Neural cell (in vitro differentiated cells): ENCODE results near the gene NLRC5. TPM values are rescaled to one million over a fixed set of nuclear protein-coding genes. Genes with fewer than 3 reads are reported as not detected.

ENCODE experiments used
- H2AFZ ChIP-seq: fragments of 200-600, 300-800 bp; sonication (generic), shearing (Covaris generic); 2 replicates; pipeline ENCODE4 v1.6.0; 2014; ENCODE audit warnings: low read depth, mild to moderate bottlenecking, antibody characterized with exemption, low read length, moderate library complexity
- H3F3A ChIP-seq: fragments of 200-600 bp; shearing (Covaris generic); 2 replicates; pipeline ENCODE4 v1.6.1; 2016; ENCODE audit warnings: mild to moderate bottlenecking, moderate library complexity, mixed read lengths, antibody characterized with exemption, low read length; ENCODE audit not compliant: insufficient read depth, poor library complexity, severe bottlenecking
- H3K27ac ChIP-seq: fragments of 200-600, 300-800 bp; sonication (generic), shearing (Covaris generic); 2 replicates; pipeline ENCODE4 v1.5.1; 2014; ENCODE audit warnings: mild to moderate bottlenecking, low read length, moderate library complexity
- H3K27me3 ChIP-seq: fragments of 300-800, 200-600 bp; sonication (generic), shearing (Covaris generic); 2 replicates; pipeline ENCODE4 v1.6.0; 2014; ENCODE audit warnings: mild to moderate bottlenecking, low read depth, low read length, moderate library complexity; ENCODE audit not compliant: insufficient read depth
- H3K36me3 ChIP-seq: fragments of 300-800, 200-600 bp; sonication (generic), shearing (Covaris generic); 2 replicates; pipeline ENCODE4 v1.5.1; 2014; ENCODE audit warnings: mild to moderate bottlenecking, antibody characterized with exemption, low read length, moderate library complexity; ENCODE audit not compliant: insufficient read depth
- H3K4me2 ChIP-seq: fragments of 300-800, 200-600 bp; sonication (generic), shearing (Covaris generic); 2 replicates; pipeline ENCODE4 v1.6.0; 2014; ENCODE audit warnings: mild to moderate bottlenecking, low read length
- H3K4me3 ChIP-seq: fragments of 300-800, 200-600 bp; sonication (generic), shearing (Covaris generic); 2 replicates; pipeline ENCODE4 v1.5.1; 2014; ENCODE audit warnings: mild to moderate bottlenecking, low read length, moderate library complexity
- H3K79me2 ChIP-seq: fragments of 200-600 bp; shearing (Covaris generic); replicated peaks from 2 replicates; pipeline ENCODE4 v1.6.0; 2014; ENCODE audit warnings: mild to moderate bottlenecking, low read length, moderate library complexity; ENCODE audit not compliant: insufficient read depth
- H3K9ac ChIP-seq: fragments of 300-800, 200-600 bp; sonication (generic), shearing (Covaris generic); 2 replicates; pipeline ENCODE4 v1.6.1; 2016; ENCODE audit warnings: mild to moderate bottlenecking, low read length, mixed read lengths
- H3K9me2 ChIP-seq: fragments of 200-600 bp; shearing (Covaris generic); 2 replicates; pipeline ENCODE4 v1.6.1; 2016; ENCODE audit warnings: mild to moderate bottlenecking, low read length, mixed read lengths; ENCODE audit not compliant: insufficient read depth
- H3K9me3 ChIP-seq: fragments of 200-600, 300-800 bp; sonication (generic), shearing (Covaris generic); 2 replicates; pipeline ENCODE4 v1.6.1; 2016; ENCODE audit warnings: mild to moderate bottlenecking, mixed run types, low read length, moderate library complexity, mixed read lengths
- H4K20me1 ChIP-seq: fragments of 200-600 bp; shearing (Covaris generic); 2 replicates; pipeline ENCODE4 v1.6.1; 2016; ENCODE audit warnings: mild to moderate bottlenecking, mixed run types; ENCODE audit not compliant: insufficient read depth
- EP300 ChIP-seq: fragments of 450-650 bp; conservative IDR thresholded peaks from 2 replicates; pipeline ENCODE4 v1.6.1; 2014; ENCODE audit warnings: antibody characterized with exemption, mild to moderate bottlenecking, moderate library complexity; ENCODE audit not compliant: poor library complexity, severe bottlenecking
- EZH2 ChIP-seq: fragments of 200-600, 300-800 bp; shearing (Covaris generic), sonication (generic); IDR thresholded peaks from 2 replicates; pipeline ENCODE4 v1.6.1; 2014; ENCODE audit warnings: antibody characterized with exemption, low read length, borderline replicate concordance, mild to moderate bottlenecking; ENCODE audit not compliant: insufficient read depth, poor library complexity, severe bottlenecking
- MXI1 ChIP-seq: fragments of 450-650 bp; conservative IDR thresholded peaks from 2 replicates; pipeline ENCODE4 v1.6.1; 2014; ENCODE audit warnings: antibody characterized with exemption, mild to moderate bottlenecking; ENCODE audit not compliant: poor library complexity, severe bottlenecking
- POLR2AphosphoS5 ChIP-seq: IDR thresholded peaks from 2 replicates; pipeline ENCODE4 v1.6.1; 2012
- RAD21 ChIP-seq: fragments of 450-650 bp; conservative IDR thresholded peaks from 2 replicates; pipeline ENCODE4 v1.6.1; 2014; ENCODE audit warnings: antibody characterized with exemption, mild to moderate bottlenecking, moderate library complexity
- SMC3 ChIP-seq: fragments of 450-650 bp; conservative IDR thresholded peaks from 2 replicates; pipeline ENCODE4 v1.6.1; 2014; ENCODE audit warnings: antibody characterized with exemption, mild to moderate bottlenecking, moderate library complexity; ENCODE audit not compliant: poor library complexity
- TAF1 ChIP-seq: IDR thresholded peaks from 2 replicates; pipeline ENCODE4 v1.6.1; 2012; ENCODE audit warnings: low read depth
- polyA plus RNA-seq: library from polyadenylated mRNA; depleted of rRNA; stranded (reverse); fragments of >200 nt; gene quantifications from 2 replicates; pipeline ENCODE4 v1.2.3, GENCODE V29; 2014
- TF ChIP-seq, protein P1 (sequence below): IDR thresholded peaks from 2 replicates; pipeline ENCODE4 v1.6.1; 2012; ENCODE audit warnings: borderline replicate concordance
- TF ChIP-seq, protein P2 (sequence below): fragments of 450-650 bp; IDR thresholded peaks from 2 replicates; pipeline ENCODE4 v1.5.1; 2014; ENCODE audit warnings: antibody characterized with exemption, mild to moderate bottlenecking, moderate library complexity; ENCODE audit not compliant: poor library complexity, severe bottlenecking

The NLRC5 gene
- polyA plus RNA-seq, 1 donor from 2014 or later = not detected

DNA sequence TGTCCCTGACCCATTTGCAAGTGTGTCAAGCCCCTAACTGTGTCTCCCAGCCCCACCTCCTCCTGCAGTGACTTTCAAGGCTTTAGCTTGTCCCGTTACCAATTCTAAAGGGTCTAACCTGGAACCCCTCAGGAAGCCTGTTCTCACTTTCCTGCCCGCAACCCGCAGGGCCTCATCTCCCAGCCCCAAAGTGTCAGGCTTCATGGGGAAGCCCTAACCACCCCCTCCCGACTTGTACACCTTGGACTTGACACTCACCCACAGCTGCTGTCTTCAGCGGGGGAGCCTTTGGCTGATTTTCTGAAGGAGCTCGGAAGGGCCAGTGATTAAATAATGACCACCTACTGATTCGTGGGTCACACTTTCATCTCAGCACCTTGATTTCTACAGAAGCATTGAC is 33.1 kb downstream of the NLRC5 start:
- Histone ChIP-seq H4K20me1 (no peaks in the 10 kb centered on the region), H2AFZ (no peak overlapping the region), H3K36me3 (no peaks in the 10 kb centered on the region), H3K4me3 (no peak overlapping the region), H3K27me3 (no peaks in the 10 kb centered on the region), H3K4me2 (no peak overlapping the region), H3K9me2 (no peaks in the 10 kb centered on the region), H3F3A (no peaks in the 10 kb centered on the region), H3K9ac (no peak overlapping the region), H3K9me3 (no peaks in the 10 kb centered on the region), H3K27ac (no peak overlapping the region), H3K79me2 (no peaks in the 10 kb centered on the region)
- TF ChIP-seq, protein P1, sequence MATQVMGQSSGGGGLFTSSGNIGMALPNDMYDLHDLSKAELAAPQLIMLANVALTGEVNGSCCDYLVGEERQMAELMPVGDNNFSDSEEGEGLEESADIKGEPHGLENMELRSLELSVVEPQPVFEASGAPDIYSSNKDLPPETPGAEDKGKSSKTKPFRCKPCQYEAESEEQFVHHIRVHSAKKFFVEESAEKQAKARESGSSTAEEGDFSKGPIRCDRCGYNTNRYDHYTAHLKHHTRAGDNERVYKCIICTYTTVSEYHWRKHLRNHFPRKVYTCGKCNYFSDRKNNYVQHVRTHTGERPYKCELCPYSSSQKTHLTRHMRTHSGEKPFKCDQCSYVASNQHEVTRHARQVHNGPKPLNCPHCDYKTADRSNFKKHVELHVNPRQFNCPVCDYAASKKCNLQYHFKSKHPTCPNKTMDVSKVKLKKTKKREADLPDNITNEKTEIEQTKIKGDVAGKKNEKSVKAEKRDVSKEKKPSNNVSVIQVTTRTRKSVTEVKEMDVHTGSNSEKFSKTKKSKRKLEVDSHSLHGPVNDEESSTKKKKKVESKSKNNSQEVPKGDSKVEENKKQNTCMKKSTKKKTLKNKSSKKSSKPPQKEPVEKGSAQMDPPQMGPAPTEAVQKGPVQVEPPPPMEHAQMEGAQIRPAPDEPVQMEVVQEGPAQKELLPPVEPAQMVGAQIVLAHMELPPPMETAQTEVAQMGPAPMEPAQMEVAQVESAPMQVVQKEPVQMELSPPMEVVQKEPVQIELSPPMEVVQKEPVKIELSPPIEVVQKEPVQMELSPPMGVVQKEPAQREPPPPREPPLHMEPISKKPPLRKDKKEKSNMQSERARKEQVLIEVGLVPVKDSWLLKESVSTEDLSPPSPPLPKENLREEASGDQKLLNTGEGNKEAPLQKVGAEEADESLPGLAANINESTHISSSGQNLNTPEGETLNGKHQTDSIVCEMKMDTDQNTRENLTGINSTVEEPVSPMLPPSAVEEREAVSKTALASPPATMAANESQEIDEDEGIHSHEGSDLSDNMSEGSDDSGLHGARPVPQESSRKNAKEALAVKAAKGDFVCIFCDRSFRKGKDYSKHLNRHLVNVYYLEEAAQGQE = no peak
- TF ChIP-seq MXI1 (no peak), EZH2 (no peak), SMC3 (no peak), EP300 (no peak), POLR2AphosphoS5 (no peak), RAD21 (no peak), TAF1 (no peak)
- TF ChIP-seq, protein P2, sequence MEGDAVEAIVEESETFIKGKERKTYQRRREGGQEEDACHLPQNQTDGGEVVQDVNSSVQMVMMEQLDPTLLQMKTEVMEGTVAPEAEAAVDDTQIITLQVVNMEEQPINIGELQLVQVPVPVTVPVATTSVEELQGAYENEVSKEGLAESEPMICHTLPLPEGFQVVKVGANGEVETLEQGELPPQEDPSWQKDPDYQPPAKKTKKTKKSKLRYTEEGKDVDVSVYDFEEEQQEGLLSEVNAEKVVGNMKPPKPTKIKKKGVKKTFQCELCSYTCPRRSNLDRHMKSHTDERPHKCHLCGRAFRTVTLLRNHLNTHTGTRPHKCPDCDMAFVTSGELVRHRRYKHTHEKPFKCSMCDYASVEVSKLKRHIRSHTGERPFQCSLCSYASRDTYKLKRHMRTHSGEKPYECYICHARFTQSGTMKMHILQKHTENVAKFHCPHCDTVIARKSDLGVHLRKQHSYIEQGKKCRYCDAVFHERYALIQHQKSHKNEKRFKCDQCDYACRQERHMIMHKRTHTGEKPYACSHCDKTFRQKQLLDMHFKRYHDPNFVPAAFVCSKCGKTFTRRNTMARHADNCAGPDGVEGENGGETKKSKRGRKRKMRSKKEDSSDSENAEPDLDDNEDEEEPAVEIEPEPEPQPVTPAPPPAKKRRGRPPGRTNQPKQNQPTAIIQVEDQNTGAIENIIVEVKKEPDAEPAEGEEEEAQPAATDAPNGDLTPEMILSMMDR = no peak

DNA sequence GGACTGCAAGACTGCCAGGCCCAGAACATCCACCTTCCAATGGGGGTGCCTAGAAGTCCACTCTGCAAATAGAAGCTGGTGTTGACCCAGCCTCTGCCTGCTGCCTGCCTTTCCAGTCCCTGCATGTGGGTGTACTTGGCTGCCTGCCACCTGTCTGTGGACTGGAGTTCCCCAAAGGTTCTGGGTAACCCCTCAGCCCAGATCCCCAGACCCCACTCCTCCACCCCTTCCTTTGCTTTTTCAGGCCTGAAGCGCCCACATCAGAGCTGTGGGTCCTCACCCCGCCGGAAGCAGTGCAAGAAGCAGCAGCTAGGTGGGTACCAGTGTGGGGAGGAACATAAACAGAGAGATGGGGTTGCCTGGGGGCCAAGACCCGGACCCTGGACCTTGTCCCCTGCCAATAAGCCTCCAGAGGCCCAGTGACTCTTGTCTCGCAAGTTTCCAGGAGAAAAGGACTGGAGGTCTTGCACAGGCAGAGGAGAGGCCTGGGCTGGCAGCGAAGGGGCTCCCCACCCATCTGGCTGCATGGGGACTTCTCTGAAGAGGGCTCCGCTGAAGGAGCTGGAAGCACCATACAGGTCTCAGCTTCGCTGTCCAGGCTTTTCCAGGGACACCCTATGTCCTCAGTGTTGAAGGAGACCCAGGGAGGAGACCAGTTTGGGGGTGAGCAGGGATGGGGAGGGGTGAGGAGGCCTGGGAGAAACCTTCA is 34.3 kb downstream of the NLRC5 start:
- H3K36me3 ChIP-seq = no peaks in the 10 kb centered on the region
- H3K4me2 ChIP-seq = no peak overlapping the region
- no peaks in the 10 kb centered on the region for H3K27me3 ChIP-seq
- no peak overlapping the region for H3K9ac ChIP-seq
- no peaks in the 10 kb centered on the region for H3F3A ChIP-seq
- H3K27ac ChIP-seq = no peak overlapping the region
- H4K20me1 ChIP-seq = no peaks in the 10 kb centered on the region
- H3K9me2 ChIP-seq = no peaks in the 10 kb centered on the region
- no peak overlapping the region for H3K4me3 ChIP-seq
- no peaks in the 10 kb centered on the region for H3K9me3 ChIP-seq
- TF ChIP-seq EZH2 (no peak), EP300 (no peak), RAD21 (no peak), POLR2AphosphoS5 (no peak)
- TF ChIP-seq, protein P2 = no peak
- H2AFZ ChIP-seq = no peak overlapping the region
- H3K79me2 ChIP-seq = no peaks in the 10 kb centered on the region
